ENCODE measurements around the gene BAX.

DNA sequence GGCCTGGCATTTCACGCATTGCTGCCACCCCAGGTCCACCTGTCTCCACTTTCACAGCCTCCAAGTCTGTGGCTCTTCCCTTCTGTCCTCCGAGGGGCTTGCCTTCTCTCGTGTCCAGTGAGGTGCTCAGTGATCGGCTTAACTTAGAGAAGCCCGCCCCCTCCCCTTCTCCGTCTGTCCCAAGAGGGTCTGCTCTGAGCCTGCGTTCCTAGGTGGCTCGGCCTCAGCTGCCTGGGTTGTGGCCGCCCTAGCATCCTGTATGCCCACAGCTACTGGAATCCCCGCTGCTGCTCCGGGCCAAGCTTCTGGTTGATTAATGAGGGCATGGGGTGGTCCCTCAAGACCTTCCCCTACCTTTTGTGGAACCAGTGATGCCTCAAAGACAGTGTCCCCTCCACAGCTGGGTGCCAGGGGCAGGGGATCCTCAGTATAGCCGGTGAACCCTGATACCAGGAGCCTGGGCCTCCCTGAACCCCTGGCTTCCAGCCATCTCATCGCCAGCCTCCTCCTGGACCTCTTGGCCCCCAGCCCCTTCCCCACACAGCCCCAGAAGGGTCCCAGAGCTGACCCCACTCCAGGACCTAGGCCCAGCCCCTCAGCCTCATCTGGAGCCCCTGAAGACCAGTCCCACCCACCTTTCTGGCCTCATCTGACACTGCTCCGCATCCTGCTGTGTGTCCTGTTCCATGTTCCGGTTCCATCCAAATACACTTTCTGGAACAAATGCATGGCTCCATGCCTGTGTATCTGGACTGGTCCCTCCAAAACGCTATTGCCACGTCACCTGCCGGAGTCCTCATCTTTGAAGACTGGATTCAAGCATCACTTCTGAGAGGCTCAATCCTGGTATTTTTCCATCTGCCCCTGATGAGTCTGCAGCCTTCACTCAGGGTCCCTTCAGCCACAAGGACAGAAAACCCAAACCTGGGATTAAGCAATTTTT lies 31.9 kb upstream of the BAX start:
- TF ChIP-seq NR2F2 (IDR thresholded peaks at IDR 0.05): no peak
- no peak for TF ChIP-seq MAX (IDR thresholded peaks at IDR 0.05)
- TF ChIP-seq CTCF (IDR thresholded peaks at IDR 0.05; ENCODE audit: low read depth, low read length, missing input control): no peak
- no peak for TF ChIP-seq REST (IDR thresholded peaks at IDR 0.05)
- no peak for TF ChIP-seq SP1 (IDR thresholded peaks at IDR 0.05)
- no peak for TF ChIP-seq RAD21 (IDR thresholded peaks at IDR 0.05)
- no peak for TF ChIP-seq RXRA (IDR thresholded peaks at IDR 0.05)
- no peak for TF ChIP-seq TAF1 (conservative IDR thresholded peaks at IDR 0.05)
- no peak for TF ChIP-seq HNF4G (IDR thresholded peaks at IDR 0.05)
- no peak for TF ChIP-seq JUND (IDR thresholded peaks at IDR 0.05)
- no peak for TF ChIP-seq GABPA (IDR thresholded peaks at IDR 0.05 in 1 of 2, conservative IDR thresholded peaks at IDR 0.05 in 1 of 2)
- no peak for TF ChIP-seq ATF3 (IDR thresholded peaks at IDR 0.05)

All from liver (tissue), 3 donors.